Measurements from ENCODE around the gene PEX3. TPM values are rescaled to one million over a fixed set of nuclear protein-coding genes. Genes with fewer than 3 reads are reported as not detected.

PEX3 gene
- total RNA-seq, 1 experiment from 2014 or later: 14.9 TPM

- no peak for DNase-seq (ENCODE audit: low spot score)
Measured at GRCh38 chr6:143538374-143538773, 87.8 kb downstream of the PEX3 start.

GRCh38 chr6:143539106-143539505, 88.5 kb downstream of the PEX3 start:
- no peak for DNase-seq (ENCODE audit: low spot score)

GRCh38 chr6:143539734-143540133, 89.1 kb downstream of the PEX3 start:
- no peak for DNase-seq (ENCODE audit: low spot score)

- DNase-seq (ENCODE audit: low spot score): no peak
Measured at GRCh38 chr6:143540192-143540591, 89.6 kb downstream of the PEX3 start.

Other genes starting within 250 kb of the PEX3 start
- gene ADAT2, start 110 bp upstream of the PEX3 start, total RNA-seq (2014; rRNA removed; shearing (Covaris generic)): 1.7 and 4.5 TPM in 2 replicates
- gene FUCA2, start 60.9 kb downstream of the PEX3 start, total RNA-seq (2014; rRNA removed; shearing (Covaris generic)): 68.2 and 72.8 TPM in 2 replicates
- 22.4 and 24.4 TPM in 2 replicates for gene PHACTR2, start 227.2 kb downstream of the PEX3 start, total RNA-seq (2014; rRNA removed; shearing (Covaris generic))

Measured in H4 (cell line).